Stomach (tissue), 4 donors: ENCODE measurements around the gene STRBP.

Source experiments
- CTCF ChIP-seq, 7 experiments: fragments of 450-650 bp in 4 of 7; fragments of 200-600 bp in 3 of 7; sonication (generic) in 3 of 7; IDR thresholded peaks; one replicate each; pipeline ENCODE4 v1.5.1; 2016 to 2019; ENCODE audit warnings: antibody characterized with exemption in 7 of 7, control low read depth in 2 of 7, mild to moderate bottlenecking in 1 of 7
- POLR2AphosphoS5 ChIP-seq, 3 donors: sonication (generic); formaldehyde crosslinking; IDR thresholded peaks; one replicate each; pipeline ENCODE4 v1.6.1; 2016; ENCODE audit warnings: antibody characterized with exemption in 3 of 3

- TF ChIP-seq CTCF (IDR thresholded peaks at IDR 0.05) (no peak), POLR2AphosphoS5 (IDR thresholded peaks at IDR 0.05) (no peak)
These were observed 153.1 kb downstream of the STRBP start for GRCh38 chr9:123115146-123115913.
